ENCODE data around the gene INTS11. TPM values are rescaled to one million over a fixed set of nuclear protein-coding genes. Genes with fewer than 3 reads are reported as not detected.

INTS11 gene
- total and polyA plus RNA-seq, 12 donors: 53.0 to 601 (median 88.8) TPM

GRCh38 chr1:1287288-1288110 lies 37.0 kb downstream of the INTS11 start:
- peak in 1 of 7 donors; percentile 6 for DNase-seq
- TF ChIP-seq POLR2A (IDR thresholded peaks at IDR 0.05): no peak
- TF ChIP-seq, protein P1, sequence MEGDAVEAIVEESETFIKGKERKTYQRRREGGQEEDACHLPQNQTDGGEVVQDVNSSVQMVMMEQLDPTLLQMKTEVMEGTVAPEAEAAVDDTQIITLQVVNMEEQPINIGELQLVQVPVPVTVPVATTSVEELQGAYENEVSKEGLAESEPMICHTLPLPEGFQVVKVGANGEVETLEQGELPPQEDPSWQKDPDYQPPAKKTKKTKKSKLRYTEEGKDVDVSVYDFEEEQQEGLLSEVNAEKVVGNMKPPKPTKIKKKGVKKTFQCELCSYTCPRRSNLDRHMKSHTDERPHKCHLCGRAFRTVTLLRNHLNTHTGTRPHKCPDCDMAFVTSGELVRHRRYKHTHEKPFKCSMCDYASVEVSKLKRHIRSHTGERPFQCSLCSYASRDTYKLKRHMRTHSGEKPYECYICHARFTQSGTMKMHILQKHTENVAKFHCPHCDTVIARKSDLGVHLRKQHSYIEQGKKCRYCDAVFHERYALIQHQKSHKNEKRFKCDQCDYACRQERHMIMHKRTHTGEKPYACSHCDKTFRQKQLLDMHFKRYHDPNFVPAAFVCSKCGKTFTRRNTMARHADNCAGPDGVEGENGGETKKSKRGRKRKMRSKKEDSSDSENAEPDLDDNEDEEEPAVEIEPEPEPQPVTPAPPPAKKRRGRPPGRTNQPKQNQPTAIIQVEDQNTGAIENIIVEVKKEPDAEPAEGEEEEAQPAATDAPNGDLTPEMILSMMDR (IDR thresholded peaks at IDR 0.05): no peak
- peaks cover 18% of the 10 kb centered on the region for H3K27me3 ChIP-seq
- H3K4me1 ChIP-seq (replicated peaks in 1 of 2): no peaks in the 10 kb centered on the region
- no peak overlapping the region for H3K4me3 ChIP-seq
- H3K9me3 ChIP-seq (replicated peaks in 1 of 3): no peaks in the 10 kb centered on the region
- H3K27ac ChIP-seq: no peak overlapping the region
- H3K36me3 ChIP-seq (replicated peaks in 1 of 2): no peaks in the 10 kb centered on the region
- 63 to 74% (median 68%) methylated on average over 18 to 46 of the region's 46 CpGs; no CpG with 5 or more reads in 1 of the 4 donors for WGBS, 4 donors
- intact Hi-C loops (cut with DNase I): no loop called here

DNA sequence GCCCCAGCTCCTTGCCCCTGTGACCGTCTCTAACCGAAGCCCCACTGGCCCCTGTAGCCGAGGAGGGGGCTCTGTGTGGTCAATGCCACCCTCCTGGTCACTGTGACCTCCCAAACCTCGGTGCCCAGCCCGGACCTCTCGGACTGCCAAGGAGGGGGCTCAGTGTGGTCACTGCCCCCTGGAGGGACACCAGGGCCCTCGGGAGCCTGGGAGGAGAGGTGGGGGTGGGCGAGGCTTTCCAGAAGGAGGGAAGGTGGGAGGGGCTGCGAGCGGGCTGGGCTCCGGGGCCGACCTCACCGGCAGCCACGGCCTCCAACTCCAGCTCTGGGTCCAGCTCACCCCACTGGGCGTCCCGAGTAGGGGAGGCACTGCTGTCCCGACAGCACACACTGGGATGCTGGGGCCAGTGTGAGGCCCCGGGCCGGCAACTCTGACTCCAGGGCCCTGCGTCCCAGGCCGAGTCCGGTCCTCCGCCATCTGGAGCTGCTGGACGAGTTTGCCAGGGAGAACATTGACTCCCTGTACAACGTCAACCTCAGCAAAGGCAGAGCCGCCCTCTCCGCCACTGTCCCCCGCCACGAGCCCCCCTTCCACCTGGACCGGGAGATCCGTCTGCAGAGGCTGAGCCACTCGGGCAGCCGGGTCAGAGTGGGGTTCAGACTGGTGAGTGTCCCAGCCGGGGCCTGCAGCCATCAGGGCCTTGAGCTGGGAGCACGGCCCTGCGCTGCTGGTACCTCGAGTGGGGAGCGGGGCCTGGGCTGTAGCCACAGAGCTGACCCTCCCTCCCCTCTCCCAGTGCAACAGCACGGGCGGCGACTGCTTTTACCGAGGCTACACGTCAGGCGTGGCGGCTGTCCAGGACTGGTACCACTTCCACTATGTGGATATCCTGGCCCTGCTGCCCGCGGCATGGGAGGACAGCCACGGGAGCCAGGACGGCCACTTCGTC lies 37.9 kb downstream of the INTS11 start:
- peaks cover 18% of the 10 kb centered on the region for H3K27me3 ChIP-seq
- H3K9me3 ChIP-seq (replicated peaks in 1 of 3): no peaks in the 10 kb centered on the region
- WGBS, 4 donors: 41 to 64% (median 60%) methylated on average over 9 to 50 of the region's 50 CpGs
- no peaks in the 10 kb centered on the region for H3K36me3 ChIP-seq (replicated peaks in 1 of 2)
- H3K4me3 ChIP-seq: no peak overlapping the region
- H3K27ac ChIP-seq: no peak overlapping the region
- intact Hi-C loops (cut with DNase I): no loop called here
- no peak for TF ChIP-seq POLR2A (IDR thresholded peaks at IDR 0.05)
- TF ChIP-seq, protein P1 (IDR thresholded peaks at IDR 0.05): no peak
- peaks cover under 1 to 8% of the 10 kb centered on the region in 2 donors for H3K4me1 ChIP-seq (replicated peaks in 1 of 2)
- DNase-seq: peak in 1 of 7 donors; percentile 5

- peaks cover 4 to 16% of the 10 kb centered on the region in 2 donors for H3K4me1 ChIP-seq (replicated peaks in 1 of 2)
- 67 to 73% (median 71%) methylated on average over 14 to 37 of the region's 37 CpGs for WGBS, 4 donors
- TF ChIP-seq, protein P1 (IDR thresholded peaks at IDR 0.05): no peak
- TF ChIP-seq POLR2A (IDR thresholded peaks at IDR 0.05): no peak
- H3K4me3 ChIP-seq: no peak overlapping the region
- H3K27me3 ChIP-seq: peaks cover 18% of the 10 kb centered on the region
- H3K36me3 ChIP-seq (replicated peaks in 1 of 2): no peaks in the 10 kb centered on the region
- intact Hi-C loops (cut with DNase I): no loop called here
- no peak overlapping the region for H3K27ac ChIP-seq
- H3K9me3 ChIP-seq (replicated peaks in 1 of 3): no peaks in the 10 kb centered on the region
- DNase-seq: no peak
Measured at GRCh38 chr1:1285611-1286311, 38.7 kb downstream of the INTS11 start.
